Fibroblast of lung (primary cell): Measurements from ENCODE around the gene COMTD1.

ENCODE experiments used
- EZH2 ChIP-seq: IDR thresholded peaks from 2 replicates; pipeline ENCODE4 v1.5.1; 2012; ENCODE audit warnings: low read length, control low read depth, mild to moderate bottlenecking; ENCODE audit errors: missing control alignments
- TF ChIP-seq, protein P1 (sequence below), 2 donors: IDR thresholded peaks in 1 of 2; conservative IDR thresholded peaks in 1 of 2; 1 replicate in 1 of 2; 2 replicates in 1 of 2; pipeline ENCODE4 v1.5.1; 2011 to 2012; ENCODE audit warnings: low read length in 2 of 2, control low read depth in 1 of 2, inconsistent platforms in 1 of 2, low read depth in 1 of 2, mild to moderate bottlenecking in 1 of 2

GRCh38 chr10:75195035-75195763 is 40.6 kb downstream of the COMTD1 start:
- no peak for TF ChIP-seq EZH2
- TF ChIP-seq, protein P1, sequence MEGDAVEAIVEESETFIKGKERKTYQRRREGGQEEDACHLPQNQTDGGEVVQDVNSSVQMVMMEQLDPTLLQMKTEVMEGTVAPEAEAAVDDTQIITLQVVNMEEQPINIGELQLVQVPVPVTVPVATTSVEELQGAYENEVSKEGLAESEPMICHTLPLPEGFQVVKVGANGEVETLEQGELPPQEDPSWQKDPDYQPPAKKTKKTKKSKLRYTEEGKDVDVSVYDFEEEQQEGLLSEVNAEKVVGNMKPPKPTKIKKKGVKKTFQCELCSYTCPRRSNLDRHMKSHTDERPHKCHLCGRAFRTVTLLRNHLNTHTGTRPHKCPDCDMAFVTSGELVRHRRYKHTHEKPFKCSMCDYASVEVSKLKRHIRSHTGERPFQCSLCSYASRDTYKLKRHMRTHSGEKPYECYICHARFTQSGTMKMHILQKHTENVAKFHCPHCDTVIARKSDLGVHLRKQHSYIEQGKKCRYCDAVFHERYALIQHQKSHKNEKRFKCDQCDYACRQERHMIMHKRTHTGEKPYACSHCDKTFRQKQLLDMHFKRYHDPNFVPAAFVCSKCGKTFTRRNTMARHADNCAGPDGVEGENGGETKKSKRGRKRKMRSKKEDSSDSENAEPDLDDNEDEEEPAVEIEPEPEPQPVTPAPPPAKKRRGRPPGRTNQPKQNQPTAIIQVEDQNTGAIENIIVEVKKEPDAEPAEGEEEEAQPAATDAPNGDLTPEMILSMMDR (conservative IDR thresholded peaks at IDR 0.05 in 1 of 2, IDR thresholded peaks at IDR 0.05 in 1 of 2; ENCODE audit: low read depth in 1 of 2, low read length in 2 of 2) = no peak
